ENCODE data around the gene FTCD.
A peak's percentile ranks its signal among the peaks of the same experiment; 100 is the strongest.

FTCD gene

GRCh38 chr21:46091631-46092025 is 63.8 kb downstream of the FTCD start:
- peak; percentile 32 for DNase-seq

- peak; percentile 46 for DNase-seq
Observed at GRCh38 chr21:46091118-46091517, 64.3 kb downstream of the FTCD start.

GRCh38 chr21:46089285-46089684 is 66.1 kb downstream of the FTCD start:
- no peak for DNase-seq

- DNase-seq: no peak
Observed at GRCh38 chr21:46088189-46088588, 67.2 kb downstream of the FTCD start.

- no peak for DNase-seq
Observed at GRCh38 chr21:46087641-46088040, 67.7 kb downstream of the FTCD start.
